Stimulated activated CD4-positive, alpha-beta T cell treated with anti-CD3 and anti-CD28 coated beads, Interleukin-12 subunit alpha, Interleukin-12 subunit beta, amount 100 ng/mL, for 4 hours (primary cell): ENCODE results near the gene INMT.
"Not testable (repeated sequence)": the region's sequence is repeated elsewhere in the genome, so short reads cannot be mapped to it uniquely, and the experiment has no call there.

Source experiments
- DNase-seq: peaks from one replicate; pipeline ENCODE4 v3.0.0-alpha.2; 2020

The INMT gene

DNA sequence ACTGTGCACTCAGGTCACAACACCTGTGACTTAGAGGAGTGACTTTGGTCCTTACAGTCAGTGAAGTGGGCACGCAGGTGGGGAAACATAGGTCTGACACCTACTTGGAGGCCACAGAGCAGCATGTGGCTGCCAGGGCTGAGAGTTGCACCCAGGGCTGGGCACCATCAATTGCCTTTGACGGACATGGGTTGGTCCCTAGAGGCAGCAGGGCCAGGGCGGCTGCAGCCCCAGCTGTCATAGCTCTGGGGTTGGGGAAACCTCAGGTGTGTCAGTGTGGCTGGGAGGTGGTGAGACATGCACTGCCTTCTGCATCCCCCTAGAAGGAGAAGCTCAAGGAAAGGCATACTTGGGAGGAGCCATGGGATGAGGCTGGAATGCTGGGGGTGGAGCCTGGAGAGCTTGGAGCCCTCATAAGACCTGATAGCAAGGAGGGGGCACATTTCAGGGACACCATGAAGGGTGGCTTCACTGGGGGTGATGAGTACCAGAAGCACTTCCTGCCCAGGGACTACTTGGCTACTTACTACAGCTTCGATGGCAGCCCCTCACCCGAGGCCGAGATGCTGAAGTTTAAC, at the start of gene INMT:
TSS of gene INMT (plus strand) at position 440 of the 578 bp plus-strand sequence. CDS start at position 456, 16 bp downstream.
- no peak for DNase-seq

DNA sequence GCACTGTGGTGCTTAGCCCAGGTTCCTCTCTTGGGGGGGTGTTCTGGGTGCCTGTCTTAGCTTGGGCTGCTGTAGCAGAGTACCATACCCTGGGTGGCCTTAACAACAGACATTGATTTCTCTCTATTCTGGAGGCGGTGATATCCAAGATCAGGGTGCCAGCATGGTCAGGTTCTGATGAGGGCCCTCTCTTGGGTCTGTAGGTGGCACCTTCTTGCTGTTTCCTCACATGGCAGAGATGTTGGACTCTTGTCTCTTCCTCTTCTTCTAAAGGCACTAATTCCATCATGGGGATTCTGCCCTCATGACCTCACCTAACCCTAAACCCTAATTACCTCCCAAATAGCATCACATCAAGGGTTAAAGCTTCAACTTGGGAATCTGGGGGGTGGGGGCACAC, 49.7 kb upstream of the INMT start:
- no peak for DNase-seq

DNA sequence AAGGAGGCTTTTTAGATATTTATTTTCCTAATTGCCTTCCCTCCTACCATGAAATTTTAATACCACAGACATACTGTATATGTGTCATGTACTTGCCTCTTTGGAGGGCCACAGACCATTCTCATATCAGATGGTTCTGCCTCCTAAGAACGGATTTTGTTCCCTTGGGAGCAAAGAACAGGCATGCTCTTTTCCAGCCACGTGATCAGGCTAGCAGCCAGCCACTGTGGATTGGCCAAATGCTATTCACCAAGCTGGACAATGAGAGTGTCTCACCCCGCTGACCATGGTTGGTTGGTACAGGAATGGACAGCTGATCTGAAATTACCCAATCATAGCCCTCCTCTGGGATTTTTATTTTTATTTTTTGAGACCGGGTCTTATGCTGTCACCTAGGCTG, 48.2 kb upstream of the INMT start:
- no peak for DNase-seq

DNA sequence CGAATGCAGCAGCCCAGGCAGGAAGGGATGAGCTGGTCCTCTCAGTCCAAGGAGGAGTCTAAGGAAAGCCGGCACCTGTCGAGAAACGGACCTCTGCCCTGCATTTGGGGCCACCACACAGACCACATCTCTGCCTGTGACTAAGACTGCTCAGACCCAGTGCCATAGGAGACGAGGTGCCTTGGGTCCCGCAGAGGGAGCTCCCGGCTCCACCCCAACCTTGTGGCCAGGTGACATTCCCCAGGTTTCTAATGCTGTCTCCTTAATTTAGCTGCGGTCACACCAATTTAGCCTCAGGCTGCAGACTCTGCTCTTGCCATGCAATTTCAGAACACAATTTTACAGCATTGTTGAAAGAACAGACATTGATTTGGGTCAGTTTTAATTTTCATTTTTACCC, 46.9 kb upstream of the INMT start:
- no peak for DNase-seq

DNA sequence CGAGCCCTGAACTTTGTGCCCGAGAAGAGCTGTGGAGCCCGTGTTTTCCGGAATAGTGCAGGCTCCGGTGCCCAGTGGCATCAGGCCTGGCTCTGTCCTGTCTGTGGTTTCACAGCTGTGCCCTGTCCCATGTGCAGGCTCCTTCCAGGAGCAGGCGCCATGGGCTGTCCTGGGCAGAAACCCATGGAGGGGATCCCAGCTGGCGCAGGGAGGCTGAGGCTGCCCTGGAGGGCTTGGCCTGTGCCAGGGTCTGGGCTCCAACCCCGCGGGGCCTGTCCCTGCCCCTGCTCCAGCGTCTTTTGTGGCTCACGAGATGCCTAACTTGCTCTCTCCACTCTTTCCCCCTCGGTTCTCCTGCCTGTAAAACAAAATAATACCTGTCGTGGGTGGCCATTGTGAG, 46.3 kb upstream of the INMT start:
- no peak for DNase-seq

DNA sequence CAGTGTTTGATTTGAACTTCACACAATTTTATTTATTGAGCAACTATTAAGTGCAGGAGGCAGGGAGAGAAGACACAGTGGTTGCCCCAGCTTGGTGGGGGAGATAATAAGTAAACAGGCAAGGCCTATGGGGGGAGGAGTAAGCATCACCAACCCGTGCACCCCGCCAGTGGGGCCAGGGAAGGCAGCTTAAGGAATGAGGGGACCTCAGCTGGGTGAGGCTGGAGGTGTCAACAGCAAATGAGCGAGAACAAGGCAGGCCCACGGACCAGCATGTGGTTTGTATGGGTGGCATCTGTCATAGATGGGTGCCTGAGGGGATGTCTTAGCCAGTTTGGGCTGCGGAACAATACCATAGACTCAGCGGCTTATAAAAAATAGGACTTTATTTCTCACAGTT, 45.6 kb upstream of the INMT start:
- DNase-seq = no peak

DNA sequence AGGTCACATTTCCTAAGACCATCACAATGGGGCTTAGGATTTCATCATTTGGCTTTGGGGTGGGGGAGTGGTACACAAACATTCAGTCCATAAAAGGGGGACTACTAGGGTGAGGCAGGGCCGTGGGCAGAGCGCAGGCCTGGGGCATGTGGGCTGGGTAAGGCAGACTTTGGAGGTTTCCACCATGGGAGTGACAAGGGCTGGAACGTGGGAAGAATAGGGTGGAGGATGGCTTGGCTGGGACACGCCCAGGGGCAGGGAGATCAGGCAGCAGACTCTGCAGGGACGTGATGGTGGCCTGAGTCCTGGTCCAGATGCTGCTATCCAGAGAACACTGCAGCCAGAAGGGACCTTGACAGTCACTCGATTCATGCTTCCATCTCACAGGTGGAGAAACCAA, 45.0 kb upstream of the INMT start:
- DNase-seq = no peak

DNA sequence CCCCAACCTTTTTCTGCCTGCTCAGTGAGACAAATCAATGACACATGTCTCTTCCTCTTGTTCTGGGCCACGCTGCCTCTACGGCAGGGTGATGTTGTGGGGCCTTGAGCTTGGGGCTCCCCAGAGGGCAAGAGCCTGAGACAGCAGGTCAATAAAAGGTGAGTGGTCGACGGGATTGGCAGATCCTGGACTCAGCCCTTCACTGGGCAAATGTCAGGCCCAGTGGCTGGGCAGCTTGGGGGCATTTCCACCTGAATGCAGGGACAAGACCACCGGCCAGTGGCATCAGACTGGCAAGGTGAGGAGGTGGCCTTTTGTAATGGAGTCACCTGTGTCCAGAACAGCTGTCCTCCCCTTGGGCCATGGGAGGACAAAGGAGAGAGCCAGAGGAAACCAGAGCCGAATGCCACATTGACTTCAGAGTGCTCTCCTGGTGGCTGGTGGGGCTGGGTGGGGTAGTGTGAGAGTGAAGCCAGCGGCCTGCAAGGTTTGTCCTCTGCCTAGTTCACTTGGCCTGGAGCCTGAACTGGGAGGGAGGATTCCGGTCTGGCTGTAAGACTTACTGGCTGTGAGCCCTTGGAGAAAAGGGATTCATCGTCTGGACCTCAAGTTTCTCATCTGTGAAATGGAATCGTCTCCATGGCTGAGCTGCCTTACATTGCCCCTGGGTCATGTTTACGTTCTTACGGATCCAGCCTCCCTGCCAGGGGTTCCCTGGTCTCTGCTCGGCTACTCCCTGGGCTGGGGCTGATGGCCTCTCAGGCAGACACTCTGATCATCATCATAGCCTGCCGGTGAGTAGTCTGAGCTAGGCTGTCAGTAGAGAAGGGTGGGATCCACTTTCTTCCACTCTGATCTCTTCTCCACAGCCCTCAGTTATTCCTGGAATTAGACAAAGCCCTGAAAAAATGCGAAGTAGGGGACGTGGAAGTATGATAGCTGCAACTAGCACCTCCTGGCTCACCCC, 44.3 kb upstream of the INMT start:
- no peak for DNase-seq

DNA sequence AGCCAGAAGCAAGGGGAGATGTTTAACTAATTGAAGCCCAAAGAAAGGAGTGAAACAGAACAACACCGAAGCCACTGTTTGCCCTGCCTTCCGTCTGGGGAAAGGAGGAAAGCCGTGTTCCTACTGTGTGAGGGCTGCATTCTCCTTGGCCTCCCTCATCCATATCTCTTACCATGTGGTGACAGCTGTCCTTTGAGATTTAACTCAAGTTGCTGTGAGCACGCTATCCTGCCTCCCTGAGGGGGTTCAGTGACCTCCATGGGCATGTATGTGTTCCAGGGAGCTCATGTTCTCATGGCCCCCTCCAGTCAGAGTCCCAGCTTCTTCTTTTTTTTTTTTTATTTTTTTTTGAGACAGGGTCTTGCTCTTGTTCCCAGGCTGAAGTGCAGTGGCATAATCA, 43.5 kb upstream of the INMT start:
- no peak for DNase-seq

DNA sequence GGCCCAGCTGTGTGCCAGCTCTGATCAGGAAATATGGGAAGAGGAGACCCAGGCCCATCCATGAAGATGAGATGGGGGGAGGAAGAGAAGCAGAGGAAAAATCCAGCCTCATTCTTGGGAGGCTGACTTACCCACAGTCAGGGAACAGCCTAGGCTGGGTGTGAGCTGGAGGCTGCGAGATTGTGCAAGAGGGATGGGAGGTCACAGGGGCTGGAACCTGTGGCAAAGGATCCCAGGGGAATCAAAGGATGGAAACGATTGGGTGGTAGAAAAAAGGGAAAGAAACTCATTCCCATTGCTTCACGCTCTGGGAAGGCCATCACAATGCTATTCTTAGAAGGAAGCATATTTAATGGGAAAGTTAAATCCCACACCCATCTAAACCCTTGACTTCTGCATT, 43.0 kb upstream of the INMT start:
- DNase-seq = no peak

DNA sequence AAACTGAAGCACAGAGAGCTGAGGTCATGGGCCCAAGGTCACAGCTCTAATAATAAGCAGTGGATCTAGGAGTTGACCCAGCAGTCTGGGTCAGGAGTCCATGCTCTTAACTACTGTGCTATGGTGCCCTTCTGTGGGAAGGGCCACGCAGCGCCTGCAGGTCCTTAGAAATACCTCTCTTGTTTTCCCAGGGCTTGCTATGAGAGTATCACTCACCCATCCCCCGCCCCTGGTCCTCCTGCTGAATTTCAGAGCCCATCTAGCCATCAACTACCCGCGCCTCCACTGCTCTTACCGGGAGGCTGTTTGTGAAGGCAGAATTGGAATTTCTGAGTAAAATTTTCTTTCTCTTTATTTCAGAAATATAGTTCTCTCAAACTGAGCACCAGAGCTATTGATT, 42.4 kb upstream of the INMT start:
- no peak for DNase-seq

DNA sequence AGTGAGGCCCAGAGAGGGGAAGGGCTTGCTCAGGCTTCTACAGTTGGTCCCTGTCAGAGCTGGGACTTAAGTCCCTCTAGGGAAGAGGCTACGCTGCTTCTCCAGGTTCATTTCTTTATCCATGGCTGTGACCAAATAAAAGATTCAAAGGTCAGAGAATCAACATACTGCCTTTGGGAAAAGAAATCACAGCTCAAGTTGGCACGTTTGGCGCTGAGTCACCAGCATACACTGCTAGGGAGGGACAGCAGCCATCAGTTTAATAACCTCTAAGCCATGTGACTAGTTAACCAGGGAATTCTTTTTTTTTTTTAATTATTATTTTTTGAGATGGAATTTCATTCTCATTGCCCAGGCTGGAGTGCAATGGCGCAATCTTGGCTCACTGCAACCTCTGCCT, 41.3 kb upstream of the INMT start:
- no peak for DNase-seq

DNA sequence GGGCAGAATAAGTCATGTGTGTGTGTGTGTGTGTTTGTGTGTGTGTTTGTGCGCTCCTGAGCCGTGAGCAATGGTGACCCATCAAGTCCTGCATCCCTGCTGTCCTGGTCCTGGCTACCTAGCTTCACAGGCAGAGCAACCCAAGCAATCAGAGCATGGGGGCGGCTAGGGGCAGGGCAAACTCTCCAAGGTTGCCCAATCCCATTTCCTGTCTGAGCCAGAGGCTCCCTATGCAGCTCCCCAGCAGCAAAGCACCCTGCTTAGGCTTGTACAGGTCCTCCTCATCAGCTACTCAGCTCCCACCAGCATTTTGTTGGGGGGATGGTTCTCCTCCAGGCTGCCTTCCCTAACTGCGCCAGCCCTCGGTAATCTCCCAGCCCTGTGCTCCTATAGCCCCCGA, 38.5 kb upstream of the INMT start:
- DNase-seq = no peak

DNA sequence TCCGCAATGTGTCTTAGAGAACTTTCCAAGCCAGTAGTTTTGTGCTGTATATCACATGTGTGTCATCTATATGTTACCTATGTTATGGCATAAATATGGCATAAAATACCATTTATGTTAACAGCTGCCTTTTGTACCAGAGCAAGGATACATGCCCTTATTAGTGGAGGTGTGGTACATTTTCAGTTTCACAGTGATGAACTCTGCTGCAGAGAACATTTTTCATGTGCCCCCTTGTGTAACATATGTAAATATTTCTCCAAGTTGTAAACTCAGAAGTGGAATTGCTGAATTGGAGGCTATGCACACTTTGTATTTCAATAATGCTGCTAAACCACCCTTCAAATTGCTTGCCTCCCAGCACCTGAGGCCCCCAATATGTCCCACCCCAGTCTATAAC, 37.8 kb upstream of the INMT start:
- DNase-seq = no peak

DNA sequence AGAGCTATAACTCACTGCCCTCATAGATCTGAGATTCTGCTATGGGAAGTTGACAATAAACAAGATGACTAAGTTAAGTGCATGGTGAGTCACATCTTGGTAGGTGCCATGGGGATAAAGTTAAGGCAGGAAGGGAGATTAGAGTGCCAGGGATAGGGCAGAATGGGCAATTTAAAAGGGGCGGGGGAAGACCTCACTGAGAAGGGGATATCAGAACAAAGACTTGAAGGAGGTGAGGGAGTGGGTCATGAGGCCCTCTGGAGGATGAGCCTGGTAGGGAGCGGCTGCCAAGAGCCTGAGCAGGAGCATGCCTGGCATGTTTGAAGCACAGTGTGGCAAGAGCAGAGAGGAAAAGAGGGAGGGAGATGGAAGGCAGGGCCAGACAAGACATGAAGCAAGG, 34.8 kb upstream of the INMT start:
- no peak for DNase-seq

DNA sequence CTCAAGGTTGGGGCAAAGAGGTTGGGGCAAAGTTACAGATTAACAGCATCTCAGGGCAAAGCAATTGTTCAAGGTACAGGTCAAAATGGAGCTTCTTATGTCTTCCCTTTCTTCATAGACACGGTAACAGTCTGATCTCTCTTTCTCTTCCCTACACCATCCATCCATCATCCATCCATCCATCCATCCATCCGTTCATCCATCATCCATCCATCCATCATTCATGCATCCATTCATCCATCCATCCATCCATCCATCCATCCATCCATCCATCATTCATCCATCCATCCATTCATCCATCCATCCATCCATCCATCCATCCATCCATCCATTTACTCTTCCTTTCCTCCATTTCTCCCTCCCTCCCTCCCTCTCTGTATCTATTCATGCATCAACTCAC, 32.5 kb upstream of the INMT start:
- not testable (repeated sequence) for DNase-seq

DNA sequence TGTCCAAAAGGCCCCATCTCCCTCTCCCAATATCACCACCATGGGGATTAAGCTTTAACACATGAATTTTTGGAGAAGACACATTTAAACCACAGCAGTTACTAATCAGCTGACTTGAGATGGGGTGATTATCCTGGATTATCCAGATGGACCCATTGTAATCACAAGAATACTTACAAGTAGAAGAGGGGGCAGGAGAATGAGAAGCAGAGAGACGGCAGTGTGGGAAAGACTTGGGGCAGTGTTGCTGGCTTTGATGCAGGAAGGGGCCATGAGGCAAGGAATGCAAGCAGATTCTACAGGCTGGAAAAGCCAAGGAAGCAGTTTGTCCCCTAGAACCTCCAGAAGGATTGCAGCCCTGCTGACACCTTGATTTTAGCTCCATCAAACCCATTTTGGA, 30.7 kb upstream of the INMT start:
- DNase-seq = no peak

DNA sequence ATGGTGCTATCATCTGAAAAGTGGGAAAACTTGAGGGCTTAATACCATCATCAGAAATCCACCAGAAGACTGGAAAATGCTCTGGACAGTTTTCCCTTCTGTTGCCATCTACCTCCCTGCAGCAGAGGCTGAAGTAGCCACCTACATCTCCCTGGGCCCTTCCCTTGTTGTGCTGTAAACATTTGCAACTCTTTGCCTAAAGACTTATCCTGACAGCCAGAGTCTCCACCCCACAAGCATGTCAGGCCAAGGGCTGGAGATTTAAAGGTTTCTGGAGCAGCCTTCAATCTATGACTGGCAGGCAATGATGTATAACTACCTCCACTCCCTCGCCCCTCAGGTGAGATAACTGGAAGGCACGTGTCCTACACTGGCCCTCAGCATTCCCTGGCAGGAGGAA, 29.7 kb upstream of the INMT start:
- no peak for DNase-seq

DNA sequence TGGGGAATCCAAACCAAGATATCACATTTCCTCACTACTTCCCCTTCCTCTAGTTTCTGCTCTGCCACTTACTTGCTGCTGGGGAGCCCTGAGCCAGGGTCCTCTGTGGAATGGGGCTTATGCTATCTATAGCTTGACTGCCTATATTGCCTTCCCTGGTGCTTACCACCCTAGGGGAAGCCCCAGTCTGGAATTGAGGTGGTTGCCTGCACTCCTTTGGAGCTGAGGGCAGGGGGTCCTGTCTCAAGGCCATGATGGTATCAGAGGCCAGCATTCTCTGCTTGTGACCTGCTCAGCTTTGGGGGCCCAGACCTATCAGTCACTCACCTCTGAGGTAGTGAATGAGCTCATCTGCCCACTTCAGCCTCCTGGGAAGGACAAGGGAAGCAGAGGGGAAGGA, 29.3 kb upstream of the INMT start:
- DNase-seq = no peak

DNA sequence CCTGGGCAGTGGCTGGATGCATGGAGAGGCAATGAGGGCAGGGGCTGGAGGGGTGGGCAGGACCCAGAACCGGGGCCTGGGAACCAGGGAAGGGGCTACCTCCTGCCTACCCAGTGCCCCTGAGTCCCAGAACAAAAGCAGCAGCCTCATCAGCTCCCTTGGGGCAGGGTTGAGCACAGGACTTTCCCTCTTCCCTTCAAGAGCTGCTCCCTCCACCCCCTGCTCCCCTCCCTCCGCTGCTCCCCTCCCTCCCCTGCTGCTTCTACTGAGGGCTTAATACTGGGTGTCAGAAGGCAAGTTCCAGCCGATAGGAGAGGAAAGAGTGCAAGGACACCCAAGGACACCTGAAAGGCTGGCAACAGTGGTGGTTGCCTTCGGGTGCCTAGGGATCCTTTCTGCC, 28.2 kb upstream of the INMT start:
- no peak for DNase-seq

DNA sequence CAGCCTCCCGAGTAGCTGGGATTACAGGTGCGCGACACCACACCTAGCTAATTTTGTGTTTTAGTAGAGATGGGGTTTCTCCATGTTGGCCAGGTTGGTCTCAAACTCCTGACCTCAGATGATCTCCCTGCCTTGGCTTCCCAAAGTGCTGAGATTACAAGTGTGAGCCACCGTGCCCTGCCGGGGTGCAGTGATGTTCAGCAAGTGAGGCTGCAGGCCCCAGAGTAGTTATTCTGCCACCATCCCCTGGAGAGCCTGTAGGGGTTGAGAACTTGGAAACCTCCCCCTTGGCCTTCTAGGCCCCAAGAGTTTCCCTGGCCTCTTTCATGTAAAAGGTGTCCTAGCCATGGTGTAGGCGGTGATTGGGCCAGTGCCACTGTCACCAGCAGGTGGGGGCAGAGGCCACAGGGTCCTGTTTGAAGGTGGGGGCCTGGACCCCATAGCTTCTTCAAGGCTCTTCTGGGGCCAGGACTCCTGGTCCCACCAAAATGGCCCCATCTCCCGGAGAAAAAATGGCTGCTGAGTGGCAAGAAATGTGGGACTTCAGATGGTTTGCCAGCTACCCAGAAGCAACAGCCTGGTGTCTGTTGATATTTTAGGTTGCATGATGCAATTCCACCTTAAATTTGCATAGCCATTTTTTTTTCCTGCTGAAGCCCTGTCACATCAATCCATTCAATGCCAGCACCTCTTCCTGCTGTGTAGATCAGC, 25.5 kb upstream of the INMT start:
- no peak for DNase-seq

DNA sequence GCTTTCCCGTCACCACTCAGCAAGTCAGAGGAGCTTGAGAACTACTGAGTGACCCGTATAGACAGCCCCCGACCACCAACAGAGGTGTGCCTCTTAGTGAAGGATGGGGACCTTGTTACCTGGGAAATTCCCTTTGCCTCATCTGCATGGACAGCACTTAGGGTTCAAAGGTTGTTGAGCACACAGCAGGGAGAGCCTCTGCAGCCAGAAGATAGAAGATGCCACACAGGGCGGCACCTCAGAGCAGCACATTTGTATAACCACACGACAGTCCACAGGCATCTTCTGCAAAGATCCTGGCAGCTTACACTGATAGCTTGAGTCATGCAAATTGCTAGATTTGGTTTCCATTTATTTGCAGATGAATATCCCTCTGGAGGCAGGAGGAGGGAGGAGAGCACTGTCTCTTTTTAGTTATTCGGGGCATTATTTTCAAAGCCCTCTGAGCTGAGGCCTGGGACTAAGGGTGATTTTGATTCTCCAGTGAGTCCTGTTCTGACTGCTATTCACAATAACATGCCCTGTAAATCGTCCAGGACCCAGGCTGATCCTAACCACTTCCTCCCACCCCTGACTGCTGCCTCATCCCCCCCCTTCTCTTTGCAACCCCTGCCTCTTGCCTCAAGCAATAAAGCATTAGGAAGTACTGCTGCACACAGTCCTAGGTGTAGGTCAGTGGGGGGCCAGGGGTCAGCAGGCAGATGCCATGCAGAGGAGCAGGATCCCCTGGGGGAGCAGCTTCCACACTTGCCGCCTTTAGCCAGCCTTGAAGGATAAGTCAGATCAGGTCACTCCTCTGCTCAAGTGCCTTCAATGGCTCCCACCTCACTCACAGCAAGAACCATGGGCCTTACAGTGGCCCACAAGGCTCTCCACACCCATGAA, 24.6 kb upstream of the INMT start:
- DNase-seq = no peak

DNA sequence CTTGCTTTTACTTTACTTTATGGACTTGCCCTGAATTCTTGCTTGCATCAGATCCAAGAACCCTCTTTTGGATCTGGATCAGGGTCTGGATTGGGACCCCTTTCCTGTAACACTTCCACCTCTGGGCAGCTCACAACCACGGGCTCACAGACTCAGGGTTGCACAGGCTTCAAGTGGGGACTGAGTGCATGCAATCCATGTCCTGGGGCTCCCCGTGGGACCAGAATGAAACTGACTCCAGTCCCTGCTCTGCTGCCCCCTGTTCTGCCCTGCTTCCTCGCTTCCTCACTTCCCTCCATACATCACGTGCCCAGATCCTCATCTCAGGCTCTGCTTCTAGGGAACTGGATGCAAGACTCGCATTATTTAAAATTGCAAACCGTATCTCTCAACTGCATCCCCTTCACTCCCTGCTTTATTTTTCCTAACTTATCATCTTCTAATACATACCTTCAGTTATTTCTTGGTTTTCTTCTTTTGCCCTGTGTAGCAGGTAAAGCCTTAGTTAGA, 23.3 kb upstream of the INMT start:
- no peak for DNase-seq
